HG03039 (cell line): ENCODE results near the gene SELPLG.
"Not testable (repeated sequence)": the region's sequence is repeated elsewhere in the genome, so short reads cannot be mapped to it uniquely, and the experiment has no call there.

Experiments
- ATAC-seq: cut with Tn5 transposase; IDR thresholded peaks from one replicate; pipeline ENCODE4 v1.9.1; 2021; ENCODE audit warnings: mild to moderate bottlenecking, moderate library complexity; ENCODE audit not compliant: unreplicated experiment

SELPLG gene

GRCh38 chr12:108656247-108656646 lies 22.6 kb upstream of the SELPLG start:
- ATAC-seq: not testable (repeated sequence)

GRCh38 chr12:108655812-108656175 lies 22.1 kb upstream of the SELPLG start:
- not testable (repeated sequence) for ATAC-seq

- not testable (repeated sequence) for ATAC-seq
Observed at GRCh38 chr12:108654622-108655021, 20.9 kb upstream of the SELPLG start.

GRCh38 chr12:108653922-108654321 lies 20.2 kb upstream of the SELPLG start:
- no peak for ATAC-seq

GRCh38 chr12:108653082-108653516 lies 19.4 kb upstream of the SELPLG start:
- no peak for ATAC-seq

- no peak for ATAC-seq
Observed at GRCh38 chr12:108650083-108650482, 16.4 kb upstream of the SELPLG start.

GRCh38 chr12:108649669-108650068 lies 16.0 kb upstream of the SELPLG start:
- ATAC-seq: no peak

- ATAC-seq: no peak
Observed at GRCh38 chr12:108649126-108649525, 15.4 kb upstream of the SELPLG start.

GRCh38 chr12:108648371-108648770 lies 14.7 kb upstream of the SELPLG start:
- ATAC-seq: no peak

- ATAC-seq: no peak
Observed at GRCh38 chr12:108647585-108648287, 14.0 kb upstream of the SELPLG start.

GRCh38 chr12:108646600-108647579 lies 13.2 kb upstream of the SELPLG start:
- no peak for ATAC-seq

- ATAC-seq: no peak
Observed at GRCh38 chr12:108645686-108646599, 12.2 kb upstream of the SELPLG start.

- no peak for ATAC-seq
Observed at GRCh38 chr12:108644811-108645120, 11.1 kb upstream of the SELPLG start.

GRCh38 chr12:108643941-108644810 lies 10.5 kb upstream of the SELPLG start:
- no peak for ATAC-seq

- ATAC-seq: no peak
Observed at GRCh38 chr12:108642899-108643654, 9.4 kb upstream of the SELPLG start.

- no peak for ATAC-seq
Observed at GRCh38 chr12:108642269-108642870, 8.7 kb upstream of the SELPLG start.

- ATAC-seq: no peak
Observed at GRCh38 chr12:108641446-108642268, 8.0 kb upstream of the SELPLG start.

GRCh38 chr12:108640802-108641445 lies 7.2 kb upstream of the SELPLG start:
- no peak for ATAC-seq
